Measurements from ENCODE around the gene PIK3C2A. TPM values are rescaled to one million over a fixed set of nuclear protein-coding genes. Genes with fewer than 3 reads are reported as not detected.

Gene PIK3C2A
- total and polyA plus RNA-seq, 8 donors: 6.6 to 114 (median 35.9) TPM

GRCh38 chr11:17159441-17159840 is 48.3 kb downstream of the PIK3C2A start:
- intact Hi-C loops (cut with DNase I; ENCODE audit: low total_unique reads): no loop called here
- Histone ChIP-seq H3K36me3 (peaks cover 0 to 6% (median 3%) of the 10 kb centered on the region in 4 donors), H3K4me1 (peaks cover 17 to 64% (median 41%) of the 10 kb centered on the region in 4 donors), H3K27me3 (no peaks in the 10 kb centered on the region), H3K9me3 (no peaks in the 10 kb centered on the region), H3K4me3 (no peak overlapping the region), H3K27ac (no peak overlapping the region)
- TF ChIP-seq, protein P1, sequence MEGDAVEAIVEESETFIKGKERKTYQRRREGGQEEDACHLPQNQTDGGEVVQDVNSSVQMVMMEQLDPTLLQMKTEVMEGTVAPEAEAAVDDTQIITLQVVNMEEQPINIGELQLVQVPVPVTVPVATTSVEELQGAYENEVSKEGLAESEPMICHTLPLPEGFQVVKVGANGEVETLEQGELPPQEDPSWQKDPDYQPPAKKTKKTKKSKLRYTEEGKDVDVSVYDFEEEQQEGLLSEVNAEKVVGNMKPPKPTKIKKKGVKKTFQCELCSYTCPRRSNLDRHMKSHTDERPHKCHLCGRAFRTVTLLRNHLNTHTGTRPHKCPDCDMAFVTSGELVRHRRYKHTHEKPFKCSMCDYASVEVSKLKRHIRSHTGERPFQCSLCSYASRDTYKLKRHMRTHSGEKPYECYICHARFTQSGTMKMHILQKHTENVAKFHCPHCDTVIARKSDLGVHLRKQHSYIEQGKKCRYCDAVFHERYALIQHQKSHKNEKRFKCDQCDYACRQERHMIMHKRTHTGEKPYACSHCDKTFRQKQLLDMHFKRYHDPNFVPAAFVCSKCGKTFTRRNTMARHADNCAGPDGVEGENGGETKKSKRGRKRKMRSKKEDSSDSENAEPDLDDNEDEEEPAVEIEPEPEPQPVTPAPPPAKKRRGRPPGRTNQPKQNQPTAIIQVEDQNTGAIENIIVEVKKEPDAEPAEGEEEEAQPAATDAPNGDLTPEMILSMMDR (IDR thresholded peaks at IDR 0.05): no peak
- no peak for TF ChIP-seq POLR2A (IDR thresholded peaks at IDR 0.05)
- TF ChIP-seq EP300 (IDR thresholded peaks at IDR 0.05): no peak
- no peak for TF ChIP-seq POLR2AphosphoS5 (IDR thresholded peaks at IDR 0.05)
- DNase-seq: no peak
- WGBS, 5 donors: 69 to 83% (median 70%) methylated on average over 3 of the region's 3 CpGs

Other genes starting within 250 kb of the PIK3C2A start
- gene PLEKHA7, start 193.6 kb downstream of the PIK3C2A start, total RNA-seq: 10 to 100 TPM; 31.2 to 82.3 (median 69.2) TPM
- gene PLEKHA7, start 193.6 kb downstream of the PIK3C2A start, polyA plus RNA-seq: 10 to 100 TPM; 12.8 to 20.5 (median 18.0) TPM
- gene RPS13, start 130.3 kb downstream of the PIK3C2A start, total RNA-seq: 1,000 to 10,000 TPM in 3 of 5 donors, 100 to 1,000 TPM in 2; 282 to 2,250 (median 1,462) TPM
- 1,000 to 10,000 TPM; 2,256 to 3,236 (median 3,016) TPM for gene RPS13, start 130.3 kb downstream of the PIK3C2A start, polyA plus RNA-seq
- 10 to 100 TPM in 4 of 5 donors, 1 to 10 TPM in 1; 6.4 to 92.9 (median 42.2) TPM for gene NUCB2, start 68.8 kb upstream of the PIK3C2A start, total RNA-seq
- gene NUCB2, start 68.8 kb upstream of the PIK3C2A start, polyA plus RNA-seq: 100 to 1,000 TPM in 1 of 3 donors, 10 to 100 TPM in 2; 49.8 to 112 (median 72.9) TPM
- gene NCR3LG1, start 143.8 kb upstream of the PIK3C2A start, total RNA-seq: 10 to 100 TPM in 1 of 5 donors, 1 to 10 TPM in 3, under 1 TPM in 1; under 0.01 to 13.6 (median 4.2) TPM
- gene NCR3LG1, start 143.8 kb upstream of the PIK3C2A start, polyA plus RNA-seq: under 1 TPM in 2 of 3 donors, not detected in 1; 0.25 to 0.37 TPM
- gene KCNJ11, start 180.7 kb upstream of the PIK3C2A start, total RNA-seq: 10 to 100 TPM in 1 of 5 donors, 1 to 10 TPM in 3, not detected in 1; 1.5 to 22.9 (median 4.7) TPM
- 10 to 100 TPM in 1 of 3 donors, 1 to 10 TPM in 2; 7.2 to 14.2 (median 7.7) TPM for gene KCNJ11, start 180.7 kb upstream of the PIK3C2A start, polyA plus RNA-seq